Vagina (tissue), 2 donors: ENCODE results near the gene THSD7B.

Experiments used
- POLR2AphosphoS5 ChIP-seq, 2 donors: sonication (generic); formaldehyde crosslinking; IDR thresholded peaks; one replicate each; pipeline ENCODE4 v1.9.0; 2017; ENCODE audit warnings: antibody characterized with exemption in 2 of 2, mild to moderate bottlenecking in 2 of 2, low read depth in 1 of 2; ENCODE audit not compliant: insufficient read depth in 1 of 2
- TF ChIP-seq, protein P1 (sequence below), 3 experiments: fragments of 450-650 bp in 2 of 3; fragments of 200-600 bp in 1 of 3; sonication (generic) in 1 of 3; IDR thresholded peaks; one replicate each; pipeline ENCODE4 v1.5.1; 2017 to 2019; ENCODE audit warnings: antibody characterized with exemption in 3 of 3, mild to moderate bottlenecking in 2 of 3, moderate library complexity in 2 of 3

DNA sequence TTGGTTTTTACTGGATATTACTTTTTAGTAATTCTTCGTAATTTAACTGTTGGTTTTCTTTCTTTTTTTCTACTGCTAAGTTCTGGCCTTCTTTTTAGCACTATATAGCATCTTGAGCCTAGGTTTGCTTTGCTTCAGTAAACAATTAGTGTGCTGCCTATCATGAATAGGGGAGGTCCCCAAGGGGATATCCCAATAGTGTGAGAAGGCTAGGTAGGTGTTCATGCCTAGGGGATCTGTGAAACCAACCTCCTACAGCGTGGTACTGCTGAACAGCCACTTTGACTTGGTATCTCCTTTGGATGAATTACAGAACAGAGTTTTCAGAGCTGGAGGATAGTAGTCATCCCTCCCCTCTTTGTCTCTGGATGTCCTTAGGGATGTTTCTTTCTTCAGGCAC is 888.7 kb downstream of the THSD7B start:
- TF ChIP-seq, protein P1, sequence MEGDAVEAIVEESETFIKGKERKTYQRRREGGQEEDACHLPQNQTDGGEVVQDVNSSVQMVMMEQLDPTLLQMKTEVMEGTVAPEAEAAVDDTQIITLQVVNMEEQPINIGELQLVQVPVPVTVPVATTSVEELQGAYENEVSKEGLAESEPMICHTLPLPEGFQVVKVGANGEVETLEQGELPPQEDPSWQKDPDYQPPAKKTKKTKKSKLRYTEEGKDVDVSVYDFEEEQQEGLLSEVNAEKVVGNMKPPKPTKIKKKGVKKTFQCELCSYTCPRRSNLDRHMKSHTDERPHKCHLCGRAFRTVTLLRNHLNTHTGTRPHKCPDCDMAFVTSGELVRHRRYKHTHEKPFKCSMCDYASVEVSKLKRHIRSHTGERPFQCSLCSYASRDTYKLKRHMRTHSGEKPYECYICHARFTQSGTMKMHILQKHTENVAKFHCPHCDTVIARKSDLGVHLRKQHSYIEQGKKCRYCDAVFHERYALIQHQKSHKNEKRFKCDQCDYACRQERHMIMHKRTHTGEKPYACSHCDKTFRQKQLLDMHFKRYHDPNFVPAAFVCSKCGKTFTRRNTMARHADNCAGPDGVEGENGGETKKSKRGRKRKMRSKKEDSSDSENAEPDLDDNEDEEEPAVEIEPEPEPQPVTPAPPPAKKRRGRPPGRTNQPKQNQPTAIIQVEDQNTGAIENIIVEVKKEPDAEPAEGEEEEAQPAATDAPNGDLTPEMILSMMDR (IDR thresholded peaks at IDR 0.05): no peak
- no peak for TF ChIP-seq POLR2AphosphoS5 (IDR thresholded peaks at IDR 0.05; ENCODE audit: insufficient read depth in 1 of 2, low read depth in 1 of 2)
